Coronary artery (tissue), 2 donors: ENCODE results near the gene HLA-DMB.

Experiments used
- DNase-seq: peaks from one replicate; pipeline ENCODE4 v3.0.0-alpha.2; 2017; ENCODE audit warnings: low spot score
- H3K27ac ChIP-seq, 2 donors: fragments of 200-600 bp; sonication (generic); one replicate each; pipeline ENCODE4 v1.5.1; 2016 to 2019
- H3K4me3 ChIP-seq: fragments of 200-600 bp; sonication (generic); 2 replicates; pipeline ENCODE4 v1.5.1; 2016; ENCODE audit warnings: mild to moderate bottlenecking, moderate library complexity
- TF ChIP-seq, protein P1 (sequence below): fragments of 200-600 bp; sonication (generic); IDR thresholded peaks from one replicate; pipeline ENCODE4 v1.5.1; 2019; ENCODE audit warnings: antibody characterized with exemption

HLA-DMB gene

DNA sequence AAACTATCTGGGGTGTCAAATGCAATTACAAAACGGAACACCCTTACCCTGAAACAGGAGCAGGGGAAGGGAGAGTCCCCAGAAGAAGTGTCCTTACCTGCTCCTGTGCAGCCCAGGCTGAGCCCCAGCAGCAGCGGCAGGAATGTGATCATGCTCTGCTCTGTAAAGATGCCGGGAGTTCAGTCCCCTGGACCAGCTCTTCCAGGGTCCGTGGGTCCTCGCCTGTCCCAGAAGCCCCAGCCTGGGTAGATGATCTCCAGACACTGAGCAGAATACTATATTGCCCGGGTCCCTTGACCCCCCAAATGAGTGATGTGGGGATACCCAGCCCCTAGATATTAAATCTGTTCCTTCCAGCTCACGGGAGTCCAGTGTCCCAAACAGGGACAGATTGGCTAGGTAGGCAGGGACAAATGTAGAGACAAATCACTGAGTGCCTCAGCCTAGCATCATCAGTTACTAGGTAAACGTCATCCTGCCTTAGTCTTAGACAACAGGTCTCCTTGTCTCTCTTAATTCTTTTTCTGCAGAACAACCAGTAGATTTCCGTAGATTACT lies at the start of gene HLA-DMB:
Gene HLA-DMB (minus strand): TSS at position 373 of the 558 bp plus-strand sequence. CDS start 221 bp downstream, at position 152.
- peak within 1 kb of the TSS; percentile 10 to 79 for H3K27ac ChIP-seq
- DNase-seq, result no peak
- peak within 1 kb of the TSS; percentile 67 for H3K4me3 ChIP-seq
- TF ChIP-seq, protein P1, sequence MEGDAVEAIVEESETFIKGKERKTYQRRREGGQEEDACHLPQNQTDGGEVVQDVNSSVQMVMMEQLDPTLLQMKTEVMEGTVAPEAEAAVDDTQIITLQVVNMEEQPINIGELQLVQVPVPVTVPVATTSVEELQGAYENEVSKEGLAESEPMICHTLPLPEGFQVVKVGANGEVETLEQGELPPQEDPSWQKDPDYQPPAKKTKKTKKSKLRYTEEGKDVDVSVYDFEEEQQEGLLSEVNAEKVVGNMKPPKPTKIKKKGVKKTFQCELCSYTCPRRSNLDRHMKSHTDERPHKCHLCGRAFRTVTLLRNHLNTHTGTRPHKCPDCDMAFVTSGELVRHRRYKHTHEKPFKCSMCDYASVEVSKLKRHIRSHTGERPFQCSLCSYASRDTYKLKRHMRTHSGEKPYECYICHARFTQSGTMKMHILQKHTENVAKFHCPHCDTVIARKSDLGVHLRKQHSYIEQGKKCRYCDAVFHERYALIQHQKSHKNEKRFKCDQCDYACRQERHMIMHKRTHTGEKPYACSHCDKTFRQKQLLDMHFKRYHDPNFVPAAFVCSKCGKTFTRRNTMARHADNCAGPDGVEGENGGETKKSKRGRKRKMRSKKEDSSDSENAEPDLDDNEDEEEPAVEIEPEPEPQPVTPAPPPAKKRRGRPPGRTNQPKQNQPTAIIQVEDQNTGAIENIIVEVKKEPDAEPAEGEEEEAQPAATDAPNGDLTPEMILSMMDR, result no peak

DNA sequence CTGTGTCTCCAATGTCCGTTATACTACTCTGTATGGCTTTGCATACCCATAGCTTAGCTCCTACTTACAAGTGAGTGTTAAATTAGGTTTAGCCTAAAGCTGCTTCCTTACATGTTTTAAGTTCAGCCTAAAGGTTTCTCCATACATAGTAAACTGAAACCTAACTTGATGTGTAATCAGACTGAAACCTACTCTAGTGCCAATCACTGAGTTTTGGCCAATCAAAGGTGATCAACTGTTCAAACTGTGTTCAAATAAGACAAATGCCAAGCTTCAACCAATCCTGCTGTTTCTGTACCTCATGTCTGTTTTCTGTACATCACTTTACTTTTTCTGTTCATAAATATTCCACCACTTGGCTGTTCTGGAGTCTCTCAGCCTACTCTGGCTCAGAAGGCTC lies 48.5 kb upstream of the HLA-DMB start:
- H3K27ac ChIP-seq, result no peak overlapping the region
- no peak for DNase-seq
- TF ChIP-seq, protein P1, result no peak
- no peak overlapping the region for H3K4me3 ChIP-seq

DNA sequence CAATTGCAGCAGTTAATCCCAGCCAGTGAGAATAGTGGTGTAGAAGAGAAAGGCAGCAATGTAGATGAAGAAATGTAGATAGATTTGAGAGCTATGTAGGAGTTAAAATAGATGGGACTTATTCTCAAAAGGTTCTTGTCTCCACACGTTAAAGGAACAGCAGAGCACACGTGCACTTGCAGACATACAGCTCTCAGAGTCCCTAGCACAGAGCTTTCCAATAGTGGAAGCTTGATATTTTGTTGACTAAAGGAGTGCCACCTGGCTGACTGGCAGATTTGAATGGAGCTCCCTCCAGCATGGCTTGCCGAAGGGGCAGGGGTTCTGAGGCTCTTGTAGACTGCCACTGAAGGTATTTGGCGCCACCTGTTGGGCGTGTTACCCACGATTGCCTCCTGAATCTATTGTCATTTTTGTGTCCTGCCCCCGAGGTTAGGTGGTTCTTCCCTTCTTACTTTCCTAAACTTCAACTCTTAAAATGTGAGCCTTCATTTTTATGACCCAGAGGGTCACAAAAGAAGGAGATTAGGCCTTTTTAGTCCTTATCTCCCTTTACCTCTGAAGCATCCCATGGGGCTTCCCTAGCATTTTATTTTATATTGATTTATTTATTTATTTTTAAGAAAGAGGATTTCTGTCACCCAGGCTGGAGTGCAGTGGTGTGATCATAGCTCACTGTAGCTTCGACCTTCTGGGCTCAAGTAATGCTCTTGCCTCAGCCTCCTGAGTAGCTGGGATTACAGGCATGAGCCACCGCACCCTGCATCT lies 44.0 kb upstream of the HLA-DMB start:
- peak; percentile 89 for DNase-seq
- H3K27ac ChIP-seq, result no peak overlapping the region
- TF ChIP-seq, protein P1, result peak; percentile 89

DNA sequence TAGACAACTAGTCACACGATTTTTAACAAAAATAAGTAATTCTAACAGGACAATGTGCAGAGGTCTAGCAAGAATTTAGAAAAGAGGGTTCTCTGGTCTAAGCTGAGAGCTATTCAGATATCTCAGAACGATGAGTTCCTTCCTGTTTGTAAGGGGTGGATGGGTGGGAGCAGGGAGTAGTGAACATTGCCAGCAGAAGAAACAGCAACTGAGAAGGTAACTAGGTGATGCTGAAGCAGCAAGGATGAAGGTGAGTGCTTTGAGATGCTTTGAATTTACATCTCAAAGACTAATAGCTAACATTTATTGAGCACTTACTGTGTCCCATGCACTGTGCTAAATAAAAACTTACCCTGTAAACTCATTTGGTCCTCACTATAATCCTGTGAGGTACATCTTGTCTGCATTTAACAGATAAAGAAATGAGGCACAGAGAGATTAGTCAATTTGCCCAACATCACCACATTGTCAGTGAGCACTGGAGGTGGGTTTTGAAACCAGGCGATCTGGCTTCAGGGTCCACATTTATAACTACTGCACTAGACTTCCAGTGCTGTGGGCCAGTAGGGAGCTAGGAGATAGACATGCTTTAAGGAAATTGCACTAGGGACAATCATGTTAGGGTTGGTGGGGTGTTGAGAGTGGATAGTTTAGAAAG lies 43.3 kb upstream of the HLA-DMB start:
- no peak for DNase-seq
- Histone ChIP-seq H3K27ac (no peak overlapping the region), H3K4me3 (no peak overlapping the region)
- TF ChIP-seq, protein P1, result no peak

More for the DNA sequence above, 44.0 kb upstream of the HLA-DMB start:
- H3K4me3 ChIP-seq, result no peak overlapping the region

DNA sequence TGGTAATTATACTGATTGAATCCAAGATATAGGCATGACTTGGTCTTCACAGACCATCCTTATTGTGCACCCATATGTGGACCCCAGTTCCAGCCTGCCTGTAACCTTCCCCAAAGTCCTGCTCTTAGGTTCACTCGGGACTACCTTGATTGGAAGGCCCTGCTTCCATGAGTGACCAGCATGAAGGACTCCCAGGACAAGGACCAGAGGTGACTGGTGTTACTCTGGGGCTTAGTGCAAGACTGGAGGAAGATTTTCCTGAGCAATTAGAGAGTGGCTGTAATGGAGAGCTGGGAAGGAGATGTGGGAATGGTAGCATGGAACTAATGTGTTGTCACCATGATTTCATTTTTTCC lies 42.6 kb upstream of the HLA-DMB start:
- H3K4me3 ChIP-seq, result no peak overlapping the region
- TF ChIP-seq, protein P1, result no peak
- H3K27ac ChIP-seq, result no peak overlapping the region
- no peak for DNase-seq

DNA sequence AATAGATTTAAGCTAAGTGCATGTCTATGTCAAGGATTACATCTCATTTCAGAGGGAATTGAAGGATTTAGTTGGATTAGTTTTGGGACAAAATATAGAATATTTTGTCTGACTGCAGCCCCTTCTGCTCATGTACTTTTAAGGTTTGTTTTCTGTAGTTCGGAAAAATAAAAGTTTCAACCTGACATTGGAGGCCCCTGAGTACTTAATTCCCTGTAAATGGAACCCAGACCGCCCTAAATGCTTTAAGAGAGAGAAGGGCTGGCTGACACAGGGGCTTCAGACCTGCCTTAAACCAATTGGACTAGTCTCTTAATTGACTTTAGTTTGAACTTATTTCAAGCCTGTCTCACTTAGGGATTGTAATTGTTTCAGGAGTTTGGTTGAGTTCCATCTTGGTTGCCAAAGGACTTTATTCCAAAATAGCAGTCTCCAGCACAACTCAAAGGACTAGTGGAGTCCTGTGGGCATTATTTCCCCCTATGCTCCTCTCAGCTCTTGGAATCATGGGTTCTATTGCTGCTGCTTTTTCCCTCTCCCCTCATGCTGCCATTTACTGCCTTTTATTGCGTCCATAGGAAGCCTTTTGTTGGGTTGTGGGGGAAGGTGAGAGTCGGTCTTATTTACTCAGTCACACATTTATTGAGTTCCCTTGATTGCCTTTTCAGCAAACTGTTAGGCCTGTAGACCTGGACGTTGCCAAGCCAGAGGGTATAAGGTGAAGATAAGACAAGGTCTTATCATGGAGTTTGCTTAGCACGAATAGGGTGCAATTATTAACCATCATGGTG lies 42.1 kb upstream of the HLA-DMB start:
- DNase-seq, result no peak
- H3K4me3 ChIP-seq, result no peak overlapping the region
- TF ChIP-seq, protein P1, result no peak
- H3K27ac ChIP-seq, result no peak overlapping the region
